HepG2 (cell line): ENCODE measurements around the gene TMEM14C. TPM values are rescaled to one million over a fixed set of nuclear protein-coding genes. Genes with fewer than 3 reads are reported as not detected.

Experiments used
- ATAC-seq: fragments of 200-7000 bp; cut with Tn5 transposase; 3 replicates; pipeline ENCODE4 v1.9.1; 2020; ENCODE audit warnings: mild to moderate bottlenecking, moderate library complexity
- BruUV-seq: library from RNA; stranded (reverse); fragments of 400-500 nt; replicated peaks from 2 replicates; lab custom pipeline; 2021; lab: Mats Ljungman, UMichigan
- CTCF ChIA-PET: fragments of 300-600 bp; formaldehyde crosslinking; extraction: SDS; loops from one replicate; lab custom pipeline; 2021; ENCODE audit warnings: low total read pairs, inconsistent platforms, low intra/inter-chr PET ratio; lab: Yijun Ruan, JAX
- POLR2A ChIA-PET: fragments of 350-600 bp; sonication (Branson Sonifier 250); formaldehyde crosslinking; loops from one replicate; lab custom pipeline; 2020; ENCODE audit warnings: antibody characterized with exemption, inconsistent platforms; lab: Yijun Ruan, JAX
- DNase-seq: peaks from one replicate; pipeline ENCODE4 v3.0.0-alpha.2; 2015; ENCODE audit warnings: low spot score
- FAIRE-seq: peaks from 3 replicates; lab custom pipeline; 2011; peaks lifted over from hg19 to GRCh38; lab: Jason Lieb, UNC
- H2AFZ ChIP-seq: one replicate; pipeline ENCODE4 v1.6.1; 2011; ENCODE audit warnings: low read length, inconsistent platforms
- H3K27ac ChIP-seq: fragments of 300-600 bp; 3 replicates; pipeline ENCODE4 v1.8.0; 2011; ENCODE audit warnings: mixed run types, mild to moderate bottlenecking, mixed read lengths, low read length, inconsistent platforms; ENCODE audit not compliant: insufficient read depth; ENCODE audit errors: extremely low read length
- H3K27me3 ChIP-seq, 2 experiments: fragments of 200-600 bp in 1 of 2; 2 replicates in 1 of 2; 3 replicates in 1 of 2; pipeline versions ENCODE4 v1.6.0 to v1.8.0; 2011; ENCODE audit warnings: low read length in 2 of 2, mild to moderate bottlenecking in 2 of 2, moderate library complexity in 2 of 2, inconsistent platforms in 1 of 2; ENCODE audit not compliant: insufficient read depth in 2 of 2, control insufficient read depth in 1 of 2
- H3K36me3 ChIP-seq, 2 experiments: fragments of 200-600 bp in 1 of 2; replicated peaks in 1 of 2; 2 replicates in 1 of 2; 3 replicates in 1 of 2; pipeline versions ENCODE4 v1.5.1 to v1.8.0; 2011; ENCODE audit warnings: low read length in 2 of 2, inconsistent platforms in 1 of 2; ENCODE audit not compliant: insufficient read depth in 2 of 2, control insufficient read depth in 1 of 2
- H3K4me1 ChIP-seq: 2 replicates; pipeline ENCODE4 v1.5.1; 2012; ENCODE audit warnings: low read length, inconsistent platforms; ENCODE audit not compliant: insufficient read depth
- H3K4me2 ChIP-seq: 2 replicates; pipeline ENCODE4 v1.6.0; 2011; ENCODE audit warnings: low read depth, low read length, inconsistent platforms
- H3K4me3 ChIP-seq, 3 experiments: fragments of 200-600 bp in 1 of 3; sonication (generic), shearing (Covaris generic) in 1 of 3; replicated peaks in 1 of 3; 2 replicates each; pipeline ENCODE4 v1.5.1; 2011 to 2016; ENCODE audit warnings: low read length in 3 of 3, inconsistent platforms in 2 of 3, low read depth in 2 of 3, mild to moderate bottlenecking in 2 of 3, control low read depth in 1 of 3, mixed read lengths in 1 of 3; ENCODE audit not compliant: insufficient read depth in 1 of 3
- H3K79me2 ChIP-seq: one replicate; pipeline ENCODE4 v1.6.1; 2011; ENCODE audit warnings: low read length, inconsistent platforms; ENCODE audit not compliant: insufficient read depth
- H3K9ac ChIP-seq: 2 replicates; pipeline ENCODE4 v1.6.0; 2011; ENCODE audit warnings: mild to moderate bottlenecking, low read depth, low read length, inconsistent platforms; ENCODE audit not compliant: insufficient read depth
- H3K9me3 ChIP-seq: 2 replicates; pipeline ENCODE4 v1.5.1; 2012; ENCODE audit warnings: mild to moderate bottlenecking, low read length
- H4K20me1 ChIP-seq: 2 replicates; pipeline ENCODE4 v1.6.0; 2011; ENCODE audit warnings: inconsistent platforms, mild to moderate bottlenecking, low read length, moderate library complexity; ENCODE audit not compliant: insufficient read depth
- EED ChIP-seq: sonication (generic); formaldehyde crosslinking; IDR thresholded peaks from 2 replicates; pipeline ENCODE4 v1.5.0; 2020; ENCODE audit warnings: mild to moderate bottlenecking, missing genetic modification reagents
- ZFAT ChIP-seq: sonication (generic); formaldehyde crosslinking; conservative IDR thresholded peaks from 2 replicates; pipeline ENCODE4 v1.8.1; 2023; ENCODE audit warnings: missing genetic modification reagents, inconsistent platforms
- ZFX ChIP-seq: sonication (generic); formaldehyde crosslinking; IDR thresholded peaks from 2 replicates; pipeline ENCODE4 v1.4.0; 2020; ENCODE audit warnings: mild to moderate bottlenecking, low read depth, missing genetic modification reagents, moderate library complexity
- ZNF235 ChIP-seq: sonication (generic); formaldehyde crosslinking; IDR thresholded peaks from 2 replicates; pipeline ENCODE4 v1.8.1; 2023; ENCODE audit warnings: mild to moderate bottlenecking, missing genetic modification reagents, borderline replicate concordance
- ZNF563 ChIP-seq: sonication (generic); formaldehyde crosslinking; IDR thresholded peaks from 2 replicates; pipeline ENCODE4 v1.8.0; 2022; ENCODE audit warnings: mild to moderate bottlenecking, moderate library complexity, missing genetic modification reagents
- ZNF605 ChIP-seq: sonication (generic); formaldehyde crosslinking; IDR thresholded peaks from 2 replicates; pipeline ENCODE4 v1.8.0; 2022; ENCODE audit warnings: mild to moderate bottlenecking, missing genetic modification reagents
- ZNF644 ChIP-seq: IDR thresholded peaks from 2 replicates; pipeline ENCODE4 v1.6.1; 2016; ENCODE audit warnings: low read depth
- ZZZ3 ChIP-seq: sonication (generic); formaldehyde crosslinking; IDR thresholded peaks from 2 replicates; pipeline ENCODE4 v1.4.0; 2020; ENCODE audit warnings: missing genetic modification reagents, mild to moderate bottlenecking, borderline replicate concordance
- WGBS: methylation state at CpG from one replicate; pipeline ENCODE4 v1.1.6; 2017; ENCODE audit warnings: low lambda C conversion rate; 5-methylcytosine and 5-hydroxymethylcytosine counted together
- in situ Hi-C: cut with HindIII; loops from 2 replicates; pipeline ENCODE4 v1.10.0; 2017; ENCODE audit warnings: low pct_unique_long_range_greater_than_20kb; ENCODE audit not compliant: extremely low pct_ligation_motif_present
- intact Hi-C: fragments of 100-400 bp; cut with micrococcal nuclease; formaldehyde crosslinking; loops from one replicate; pipeline ENCODE4 v1.10.0; 2022; ENCODE audit not compliant: unreplicated experiment
- polyA plus RNA-seq, 8 experiments: library from polyadenylated mRNA; depleted of rRNA in 3 of 8; stranded (reverse) in 7 of 8; unstranded in 1 of 8; fragments of >200 nt; fragmentation: Illumina TruSeq in 4 of 8; extraction: Trizol in 4 of 8; gene quantifications; 2 replicates each; pipeline versions ENCODE4 v1.2.1 to v1.2.3, GENCODE V29; 2011 to 2016; ENCODE audit warnings: low read depth in 4 of 8, missing spikeins in 1 of 8, mixed read lengths in 1 of 8; ENCODE audit not compliant: insufficient read depth in 1 of 8
- total RNA-seq, 5 experiments: library from RNA; depleted of rRNA; stranded (reverse); fragments of >200 nt; fragmentation: Illumina TruSeq; extraction: Trizol; gene quantifications; 2 replicates each; pipeline ENCODE4 v1.2.3, GENCODE V29; 2016; ENCODE audit warnings: low read depth in 1 of 5
- TF ChIP-seq, protein P1 (sequence below): sonication (generic); formaldehyde crosslinking; IDR thresholded peaks from 2 replicates; pipeline ENCODE4 v1.5.0; 2020; ENCODE audit warnings: mild to moderate bottlenecking, missing genetic modification reagents
- TF ChIP-seq, protein P2 (sequence below), 2 experiments: fragments of 450-650 bp in 1 of 2; sonication (generic) in 1 of 2; formaldehyde crosslinking; IDR thresholded peaks; 2 replicates each; pipeline versions ENCODE4 v1.5.0 to v1.8.0; 2020 to 2022; ENCODE audit warnings: mild to moderate bottlenecking in 1 of 2, missing genetic modification reagents in 1 of 2
- TF ChIP-seq, protein P3 (sequence below): IDR thresholded peaks from 2 replicates; pipeline ENCODE4 v1.6.1; 2016; ENCODE audit warnings: control low read depth
- TF ChIP-seq, protein P4 (sequence below): IDR thresholded peaks from 2 replicates; pipeline ENCODE4 v1.6.1; 2016; ENCODE audit warnings: missing compliant biosample characterization, missing genetic modification reagents, borderline replicate concordance
- TF ChIP-seq, protein P5 (sequence below): sonication (generic); formaldehyde crosslinking; IDR thresholded peaks from 2 replicates; pipeline ENCODE4 v1.5.1; 2020; ENCODE audit warnings: missing genetic modification reagents, mild to moderate bottlenecking, borderline replicate concordance
- TF ChIP-seq, protein P6 (sequence below): sonication (generic); formaldehyde crosslinking; IDR thresholded peaks from 2 replicates; pipeline ENCODE4 v1.5.0; 2020; ENCODE audit warnings: missing genetic modification reagents

The TMEM14C gene
- total and polyA plus RNA-seq, 2 of the 13 experiments (the other 11 are each of a cell fraction or from before 2014, with no cell fraction given) = 184 TPM

DNA sequence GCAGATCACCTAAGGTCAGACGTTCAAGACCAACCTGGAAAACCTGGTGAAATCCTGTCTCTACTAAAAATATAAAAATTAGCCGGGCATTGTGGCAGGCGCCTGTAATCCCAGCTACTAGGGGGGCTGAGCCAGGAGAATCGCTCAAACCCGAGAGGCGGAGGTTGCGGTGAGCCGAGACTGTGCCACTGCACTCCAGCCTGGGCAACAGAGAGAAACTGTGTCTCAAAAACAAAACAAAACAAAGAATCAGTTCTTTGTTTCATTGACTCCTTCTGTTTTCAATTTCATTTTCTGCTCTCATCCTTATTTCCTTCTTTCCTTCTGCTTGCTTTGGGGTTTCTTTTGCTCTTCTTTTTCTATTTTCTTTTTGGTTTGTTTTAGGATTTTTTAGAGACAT, 8.9 kb upstream of the TMEM14C start:
- POLR2A ChIA-PET = interaction anchor here (1.0 kb wide), 1 partner anchor 19 kb away, joined by 3 read pairs; the partner anchor contains the start of gene PAK1IP1
- intact Hi-C loops = no loop called here
- TF ChIP-seq ZNF563 (CRISPR knock-in tag) = no peak
- TF ChIP-seq ZNF644 (CRISPR knock-in tag) = no peak
- no peak for TF ChIP-seq ZFAT (CRISPR knock-in tag)
- TF ChIP-seq, protein P1, sequence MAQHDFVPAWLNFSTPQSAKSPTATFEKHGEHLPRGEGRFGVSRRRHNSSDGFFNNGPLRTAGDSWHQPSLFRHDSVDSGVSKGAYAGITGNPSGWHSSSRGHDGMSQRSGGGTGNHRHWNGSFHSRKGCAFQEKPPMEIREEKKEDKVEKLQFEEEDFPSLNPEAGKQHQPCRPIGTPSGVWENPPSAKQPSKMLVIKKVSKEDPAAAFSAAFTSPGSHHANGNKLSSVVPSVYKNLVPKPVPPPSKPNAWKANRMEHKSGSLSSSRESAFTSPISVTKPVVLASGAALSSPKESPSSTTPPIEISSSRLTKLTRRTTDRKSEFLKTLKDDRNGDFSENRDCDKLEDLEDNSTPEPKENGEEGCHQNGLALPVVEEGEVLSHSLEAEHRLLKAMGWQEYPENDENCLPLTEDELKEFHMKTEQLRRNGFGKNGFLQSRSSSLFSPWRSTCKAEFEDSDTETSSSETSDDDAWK = no peak
- TF ChIP-seq EED (CRISPR knock-in tag) = no peak
- TF ChIP-seq ZNF235 (CRISPR knock-in tag) = no peak
- TF ChIP-seq, protein P2, sequence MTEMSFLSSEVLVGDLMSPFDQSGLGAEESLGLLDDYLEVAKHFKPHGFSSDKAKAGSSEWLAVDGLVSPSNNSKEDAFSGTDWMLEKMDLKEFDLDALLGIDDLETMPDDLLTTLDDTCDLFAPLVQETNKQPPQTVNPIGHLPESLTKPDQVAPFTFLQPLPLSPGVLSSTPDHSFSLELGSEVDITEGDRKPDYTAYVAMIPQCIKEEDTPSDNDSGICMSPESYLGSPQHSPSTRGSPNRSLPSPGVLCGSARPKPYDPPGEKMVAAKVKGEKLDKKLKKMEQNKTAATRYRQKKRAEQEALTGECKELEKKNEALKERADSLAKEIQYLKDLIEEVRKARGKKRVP (CRISPR knock-in tag; IDR thresholded peaks at IDR 0.05) = no peak
- TF ChIP-seq, protein P3, sequence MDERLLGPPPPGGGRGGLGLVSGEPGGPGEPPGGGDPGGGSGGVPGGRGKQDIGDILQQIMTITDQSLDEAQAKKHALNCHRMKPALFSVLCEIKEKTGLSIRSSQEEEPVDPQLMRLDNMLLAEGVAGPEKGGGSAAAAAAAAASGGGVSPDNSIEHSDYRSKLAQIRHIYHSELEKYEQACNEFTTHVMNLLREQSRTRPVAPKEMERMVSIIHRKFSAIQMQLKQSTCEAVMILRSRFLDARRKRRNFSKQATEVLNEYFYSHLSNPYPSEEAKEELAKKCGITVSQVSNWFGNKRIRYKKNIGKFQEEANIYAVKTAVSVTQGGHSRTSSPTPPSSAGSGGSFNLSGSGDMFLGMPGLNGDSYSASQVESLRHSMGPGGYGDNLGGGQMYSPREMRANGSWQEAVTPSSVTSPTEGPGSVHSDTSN (CRISPR knock-in tag) = no peak
- TF ChIP-seq ZFX = no peak
- TF ChIP-seq ZNF605 = no peak
- TF ChIP-seq, protein P4, sequence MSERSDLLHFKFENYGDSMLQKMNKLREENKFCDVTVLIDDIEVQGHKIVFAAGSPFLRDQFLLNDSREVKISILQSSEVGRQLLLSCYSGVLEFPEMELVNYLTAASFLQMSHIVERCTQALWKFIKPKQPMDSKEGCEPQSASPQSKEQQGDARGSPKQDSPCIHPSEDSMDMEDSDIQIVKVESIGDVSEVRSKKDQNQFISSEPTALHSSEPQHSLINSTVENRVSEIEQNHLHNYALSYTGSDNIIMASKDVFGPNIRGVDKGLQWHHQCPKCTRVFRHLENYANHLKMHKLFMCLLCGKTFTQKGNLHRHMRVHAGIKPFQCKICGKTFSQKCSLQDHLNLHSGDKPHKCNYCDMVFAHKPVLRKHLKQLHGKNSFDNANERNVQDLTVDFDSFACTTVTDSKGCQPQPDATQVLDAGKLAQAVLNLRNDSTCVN (CRISPR knock-in tag) = no peak
- TF ChIP-seq, protein P5, sequence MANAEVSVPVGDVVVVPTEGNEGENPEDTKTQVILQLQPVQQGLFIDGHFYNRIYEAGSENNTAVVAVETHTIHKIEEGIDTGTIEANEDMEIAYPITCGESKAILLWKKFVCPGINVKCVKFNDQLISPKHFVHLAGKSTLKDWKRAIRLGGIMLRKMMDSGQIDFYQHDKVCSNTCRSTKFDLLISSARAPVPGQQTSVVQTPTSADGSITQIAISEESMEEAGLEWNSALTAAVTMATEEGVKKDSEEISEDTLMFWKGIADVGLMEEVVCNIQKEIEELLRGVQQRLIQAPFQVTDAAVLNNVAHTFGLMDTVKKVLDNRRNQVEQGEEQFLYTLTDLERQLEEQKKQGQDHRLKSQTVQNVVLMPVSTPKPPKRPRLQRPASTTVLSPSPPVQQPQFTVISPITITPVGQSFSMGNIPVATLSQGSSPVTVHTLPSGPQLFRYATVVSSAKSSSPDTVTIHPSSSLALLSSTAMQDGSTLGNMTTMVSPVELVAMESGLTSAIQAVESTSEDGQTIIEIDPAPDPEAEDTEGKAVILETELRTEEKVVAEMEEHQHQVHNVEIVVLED (CRISPR knock-in tag) = no peak
- TF ChIP-seq, protein P6, sequence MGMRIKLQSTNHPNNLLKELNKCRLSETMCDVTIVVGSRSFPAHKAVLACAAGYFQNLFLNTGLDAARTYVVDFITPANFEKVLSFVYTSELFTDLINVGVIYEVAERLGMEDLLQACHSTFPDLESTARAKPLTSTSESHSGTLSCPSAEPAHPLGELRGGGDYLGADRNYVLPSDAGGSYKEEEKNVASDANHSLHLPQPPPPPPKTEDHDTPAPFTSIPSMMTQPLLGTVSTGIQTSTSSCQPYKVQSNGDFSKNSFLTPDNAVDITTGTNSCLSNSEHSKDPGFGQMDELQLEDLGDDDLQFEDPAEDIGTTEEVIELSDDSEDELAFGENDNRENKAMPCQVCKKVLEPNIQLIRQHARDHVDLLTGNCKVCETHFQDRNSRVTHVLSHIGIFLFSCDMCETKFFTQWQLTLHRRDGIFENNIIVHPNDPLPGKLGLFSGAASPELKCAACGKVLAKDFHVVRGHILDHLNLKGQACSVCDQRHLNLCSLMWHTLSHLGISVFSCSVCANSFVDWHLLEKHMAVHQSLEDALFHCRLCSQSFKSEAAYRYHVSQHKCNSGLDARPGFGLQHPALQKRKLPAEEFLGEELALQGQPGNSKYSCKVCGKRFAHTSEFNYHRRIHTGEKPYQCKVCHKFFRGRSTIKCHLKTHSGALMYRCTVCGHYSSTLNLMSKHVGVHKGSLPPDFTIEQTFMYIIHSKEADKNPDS (CRISPR knock-in tag) = no peak
- TF ChIP-seq ZZZ3 (CRISPR knock-in tag) = no peak

More for the DNA sequence above, 8.9 kb upstream of the TMEM14C start:
- FAIRE-seq = no peak
- H3K4me2 ChIP-seq = no peak overlapping the region
- no peak overlapping the region for H2AFZ ChIP-seq
- CTCF ChIA-PET = no interaction called here
- no peaks in the 10 kb centered on the region for H3K27me3 ChIP-seq
- H3K9me3 ChIP-seq = peaks cover 9% of the 10 kb centered on the region; the same call in 1 of the 2 replicates
- H3K9ac ChIP-seq = no peak overlapping the region
- DNase-seq = no peak
- 90% methylated on average over 8 of the region's 8 CpGs for WGBS
- H4K20me1 ChIP-seq = no peaks in the 10 kb centered on the region
- no peaks in the 10 kb centered on the region for H3K79me2 ChIP-seq
- H3K4me1 ChIP-seq = no peaks in the 10 kb centered on the region
- ATAC-seq = no peak
- H3K36me3 ChIP-seq = peaks cover 1 to 13% of the 10 kb centered on the region in 2 experiments; a peak in 2 of 5 replicates
- H3K27ac ChIP-seq = no peak overlapping the region
- BruUV-seq = no TSS peak
- in situ Hi-C loops = no loop called here
- H3K4me3 ChIP-seq = no peak overlapping the region
